ENCODE results near the gene TSGA10IP.

DNA sequence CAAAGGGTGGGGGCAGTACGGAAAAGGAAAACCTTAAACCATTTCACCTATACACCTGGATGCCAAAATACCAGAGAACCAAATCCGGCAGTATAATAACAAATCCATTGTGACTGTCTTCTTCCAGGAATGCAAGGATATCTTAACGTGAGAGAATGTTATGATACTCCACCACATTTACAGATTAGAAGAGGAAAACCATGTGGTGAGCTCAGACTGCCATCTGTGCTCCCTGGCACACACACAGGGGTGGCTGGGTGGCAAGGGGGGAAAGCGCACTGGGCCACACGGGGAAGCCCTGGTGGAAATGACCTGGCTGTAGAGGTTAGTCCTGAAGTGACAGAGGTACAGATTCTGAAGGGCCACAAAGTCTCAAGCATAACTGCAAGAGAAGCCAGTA, 46.8 kb downstream of the TSGA10IP start:
- TF ChIP-seq, protein P1, sequence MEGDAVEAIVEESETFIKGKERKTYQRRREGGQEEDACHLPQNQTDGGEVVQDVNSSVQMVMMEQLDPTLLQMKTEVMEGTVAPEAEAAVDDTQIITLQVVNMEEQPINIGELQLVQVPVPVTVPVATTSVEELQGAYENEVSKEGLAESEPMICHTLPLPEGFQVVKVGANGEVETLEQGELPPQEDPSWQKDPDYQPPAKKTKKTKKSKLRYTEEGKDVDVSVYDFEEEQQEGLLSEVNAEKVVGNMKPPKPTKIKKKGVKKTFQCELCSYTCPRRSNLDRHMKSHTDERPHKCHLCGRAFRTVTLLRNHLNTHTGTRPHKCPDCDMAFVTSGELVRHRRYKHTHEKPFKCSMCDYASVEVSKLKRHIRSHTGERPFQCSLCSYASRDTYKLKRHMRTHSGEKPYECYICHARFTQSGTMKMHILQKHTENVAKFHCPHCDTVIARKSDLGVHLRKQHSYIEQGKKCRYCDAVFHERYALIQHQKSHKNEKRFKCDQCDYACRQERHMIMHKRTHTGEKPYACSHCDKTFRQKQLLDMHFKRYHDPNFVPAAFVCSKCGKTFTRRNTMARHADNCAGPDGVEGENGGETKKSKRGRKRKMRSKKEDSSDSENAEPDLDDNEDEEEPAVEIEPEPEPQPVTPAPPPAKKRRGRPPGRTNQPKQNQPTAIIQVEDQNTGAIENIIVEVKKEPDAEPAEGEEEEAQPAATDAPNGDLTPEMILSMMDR (IDR thresholded peaks at IDR 0.05): no peak
- no peak for TF ChIP-seq POLR2A (IDR thresholded peaks at IDR 0.05)

Measured in heart left ventricle (tissue), 13 donors.